ENCODE results near the gene MFNG.

GRCh38 chr22:37518509-37519267 is 32.5 kb upstream of the MFNG start:
- TF ChIP-seq CTCF (IDR thresholded peaks at IDR 0.05) (no peak), EZH2 (IDR thresholded peaks at IDR 0.05; ENCODE audit: borderline replicate concordance, insufficient read depth, low read depth, low read length, poor library complexity, severe bottlenecking) (no peak)

All from B cell (primary cell).